NCI-H82 (cell line): ENCODE data around the gene CDC42EP1.
A peak's percentile ranks its signal among the peaks of the same experiment; 100 is the strongest.
"Not testable (repeated sequence)": the region's sequence is repeated elsewhere in the genome, so short reads cannot be mapped to it uniquely, and the experiment has no call there.

Experiments used
- DNase-seq: peaks from one replicate; lab custom pipeline; 2025; lab: John Stamatoyannopoulos, UW

CDC42EP1 gene

GRCh38 chr22:37534445-37534844 lies 25.8 kb upstream of the CDC42EP1 start:
- peak; percentile 22 for DNase-seq

- no peak for DNase-seq
Observed at GRCh38 chr22:37535159-37535558, 25.1 kb upstream of the CDC42EP1 start.

DNA sequence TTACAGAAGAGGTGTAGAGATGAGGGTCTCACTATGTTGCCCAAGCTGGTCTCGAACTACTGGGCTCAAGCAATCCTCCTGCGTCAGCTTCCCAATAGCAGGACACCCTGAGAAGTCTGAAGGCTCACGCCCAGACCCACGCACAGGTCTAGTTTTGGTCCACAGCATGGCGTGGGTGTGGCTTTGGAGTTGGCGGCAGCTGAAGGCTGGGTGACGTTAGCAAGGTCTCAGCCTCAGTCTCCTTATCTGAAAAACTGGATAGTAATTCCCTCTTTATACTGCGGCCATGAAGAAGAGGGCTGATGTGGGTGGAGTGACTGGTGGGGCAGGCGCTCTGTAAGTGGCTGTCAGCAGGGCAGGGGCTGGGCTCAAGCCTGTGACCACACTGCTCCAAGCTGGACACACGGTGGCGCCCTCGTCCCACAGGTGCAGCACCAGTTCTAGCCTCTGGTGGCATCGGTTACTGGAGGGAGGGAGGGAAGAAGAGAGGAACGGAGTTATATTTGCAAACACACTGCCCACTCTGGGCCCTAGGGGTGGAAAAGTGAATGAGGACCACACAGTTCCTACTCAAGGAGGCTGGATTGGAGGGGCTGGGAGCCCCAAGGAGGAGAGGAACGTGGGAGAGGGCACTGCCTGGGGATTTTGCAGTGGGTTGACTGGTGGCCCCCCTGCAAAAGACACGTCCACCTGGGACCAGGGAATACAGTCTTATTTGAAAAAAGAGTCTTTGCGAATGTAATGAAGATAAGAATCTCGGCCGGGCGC lies 21.5 kb upstream of the CDC42EP1 start:
- peak; percentile 89 for DNase-seq

DNA sequence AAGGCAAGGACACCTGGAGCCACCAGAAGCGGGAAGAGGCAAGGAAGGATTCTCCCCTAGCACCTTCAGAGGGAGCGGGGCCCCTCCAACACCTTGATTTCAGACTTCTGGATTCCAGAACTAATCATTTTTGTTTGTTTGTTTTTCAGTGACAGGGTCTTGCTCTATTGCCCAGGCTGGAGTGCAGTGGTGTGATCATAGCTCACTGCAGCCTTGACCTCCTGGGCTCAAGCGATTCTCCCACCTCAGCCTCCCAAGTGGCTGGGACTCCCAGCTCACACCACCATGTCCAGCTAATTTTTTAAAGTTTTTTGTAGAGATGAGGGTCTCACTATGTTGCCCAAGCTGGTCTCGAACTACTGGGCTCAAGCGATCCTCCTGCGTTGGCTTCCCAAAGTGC lies 20.5 kb upstream of the CDC42EP1 start:
- DNase-seq = not testable (repeated sequence)

- DNase-seq = not testable (repeated sequence)
Observed at GRCh38 chr22:37542416-37542815, 17.9 kb upstream of the CDC42EP1 start.

DNA sequence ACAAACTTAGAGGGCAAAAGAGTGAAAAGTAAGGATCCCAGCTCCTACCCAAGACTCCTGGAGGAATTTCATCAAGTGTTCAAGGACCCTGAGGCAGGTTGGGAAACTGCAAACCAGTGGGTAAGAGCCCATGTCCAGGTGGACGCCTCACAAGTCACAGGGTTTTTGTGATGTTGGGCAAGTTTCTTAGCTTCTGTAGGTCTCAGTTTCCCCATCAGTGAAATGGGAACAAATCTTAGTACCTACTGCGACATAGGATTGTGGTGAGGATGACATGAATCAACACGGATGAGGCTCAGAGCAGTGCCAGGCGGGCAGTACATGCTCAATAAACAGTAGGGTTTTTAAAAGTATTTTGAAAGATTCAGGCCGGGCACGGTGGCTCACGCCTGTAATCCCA lies 17.3 kb upstream of the CDC42EP1 start:
- DNase-seq = no peak

DNA sequence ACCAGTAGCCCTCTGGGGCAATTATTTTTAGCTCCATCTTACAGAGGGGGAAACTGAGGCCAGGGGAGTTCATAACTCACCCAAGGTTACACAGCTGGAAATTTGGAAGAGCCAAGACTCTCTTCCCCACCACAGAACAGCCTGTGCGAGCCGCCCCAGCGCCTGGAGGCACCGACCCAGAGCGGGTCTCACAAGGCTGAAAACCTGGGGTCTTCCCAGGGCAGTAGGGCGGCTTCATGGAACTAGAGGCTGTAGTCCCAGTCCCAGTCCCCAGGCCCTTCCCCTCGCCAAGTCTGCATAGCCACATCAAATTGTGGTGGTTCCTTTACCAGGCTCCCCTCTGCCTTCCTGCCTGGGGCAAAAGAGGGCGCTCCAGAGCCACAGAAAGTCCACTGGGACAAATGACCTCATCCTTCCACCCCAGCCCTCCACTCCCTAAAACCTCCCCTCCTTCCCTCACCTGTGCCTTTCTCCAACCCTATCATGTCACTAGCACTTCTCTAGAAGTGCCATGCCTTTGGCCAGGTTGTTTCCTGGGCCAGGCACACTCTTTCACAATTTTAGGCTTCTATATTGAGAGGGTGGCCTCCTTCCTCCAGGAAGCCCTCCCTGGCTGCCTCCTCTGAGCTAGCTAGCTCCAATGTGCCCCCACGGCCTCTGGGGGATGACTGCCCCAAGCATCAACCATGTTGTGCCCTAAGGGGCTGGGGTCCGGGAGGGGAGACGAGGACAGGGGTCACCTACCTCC lies 15.2 kb upstream of the CDC42EP1 start:
- DNase-seq = peak; percentile 30

GRCh38 chr22:37545703-37546436 lies 14.4 kb upstream of the CDC42EP1 start:
- DNase-seq = no peak

DNA sequence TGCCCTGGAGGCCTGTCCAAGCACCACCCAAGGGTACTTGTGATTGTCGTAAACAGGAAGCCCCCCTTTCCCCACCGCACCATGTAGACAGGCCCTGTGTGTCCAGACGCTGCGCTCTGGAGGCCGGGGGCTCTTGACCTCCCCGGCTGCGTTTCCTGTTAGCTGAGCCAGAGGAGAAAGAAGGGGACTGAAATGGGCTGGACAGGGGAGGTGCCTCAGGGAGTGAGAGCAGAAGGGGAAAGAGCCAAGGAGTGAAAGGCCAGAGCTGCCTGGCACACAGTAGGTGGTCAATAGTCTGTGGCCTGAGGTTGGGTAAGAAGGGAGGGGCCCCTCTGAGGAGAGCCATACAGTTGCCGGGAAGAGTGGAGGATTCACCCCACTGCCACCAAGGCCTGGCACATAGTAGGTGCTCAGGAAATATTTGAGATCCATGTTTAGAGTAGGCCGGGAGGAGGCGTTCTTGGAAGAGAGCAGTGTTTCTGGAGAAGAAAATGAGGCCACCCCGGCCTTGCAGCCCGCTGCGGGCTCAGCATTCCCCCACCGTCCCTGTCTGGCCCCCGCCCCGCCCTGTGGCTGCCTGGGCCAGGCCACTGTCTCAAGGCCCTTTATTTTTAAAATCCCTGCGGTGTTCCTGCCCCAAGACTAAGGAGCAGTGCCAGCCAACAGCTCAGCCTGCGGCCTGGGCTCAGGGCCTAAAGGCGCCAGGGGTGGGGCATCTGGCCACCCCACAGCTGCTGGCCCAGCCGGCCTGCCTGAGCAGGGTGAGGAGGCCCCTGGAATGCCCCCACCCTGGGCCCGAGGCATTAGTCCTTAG lies 13.6 kb upstream of the CDC42EP1 start:
- no peak for DNase-seq

GRCh38 chr22:37547251-37547741 lies 13.0 kb upstream of the CDC42EP1 start:
- DNase-seq = no peak

GRCh38 chr22:37549704-37550059 lies 10.6 kb upstream of the CDC42EP1 start:
- no peak for DNase-seq

DNA sequence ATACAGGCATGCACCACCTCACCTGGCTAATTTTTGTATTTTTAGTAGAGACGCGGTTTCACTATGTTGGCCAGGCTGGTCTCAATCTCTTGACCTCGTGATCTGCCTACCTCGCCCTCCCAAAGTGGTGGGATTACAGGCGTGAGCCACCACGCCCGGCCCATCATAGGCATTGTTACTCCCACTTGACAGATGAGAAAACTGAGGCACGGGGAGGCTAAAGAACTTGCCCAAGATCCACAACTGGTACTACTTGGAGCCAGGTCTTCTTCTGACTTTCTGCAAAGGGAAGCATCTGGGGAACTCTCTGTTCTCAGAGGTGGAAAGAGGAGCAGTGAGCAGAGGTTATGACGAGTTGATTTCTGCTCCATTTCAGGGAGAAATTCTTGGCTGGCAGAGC lies 9.4 kb upstream of the CDC42EP1 start:
- not testable (repeated sequence) for DNase-seq

DNA sequence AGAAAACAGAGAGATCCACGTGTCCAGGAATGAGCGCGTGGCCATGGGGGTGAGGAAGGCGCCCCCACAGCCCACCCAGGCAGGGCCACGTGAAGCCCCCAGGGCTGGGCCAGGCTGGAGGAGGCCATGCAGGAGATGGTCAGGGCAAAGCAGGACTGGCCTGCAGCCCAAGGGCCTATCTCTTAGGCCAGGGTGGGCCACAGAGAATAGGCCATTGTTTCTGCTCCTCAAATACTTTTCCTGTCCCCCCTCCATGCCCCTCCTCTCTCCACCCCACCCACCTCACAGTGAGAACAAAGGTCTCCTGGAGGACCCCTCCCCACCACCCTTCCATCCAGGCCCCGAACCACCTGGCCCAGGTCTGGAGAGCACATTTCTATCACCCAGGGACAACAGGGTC lies 8.3 kb upstream of the CDC42EP1 start:
- no peak for DNase-seq

- DNase-seq = peak; percentile 70
Observed at GRCh38 chr22:37552524-37553163, 7.6 kb upstream of the CDC42EP1 start.

DNA sequence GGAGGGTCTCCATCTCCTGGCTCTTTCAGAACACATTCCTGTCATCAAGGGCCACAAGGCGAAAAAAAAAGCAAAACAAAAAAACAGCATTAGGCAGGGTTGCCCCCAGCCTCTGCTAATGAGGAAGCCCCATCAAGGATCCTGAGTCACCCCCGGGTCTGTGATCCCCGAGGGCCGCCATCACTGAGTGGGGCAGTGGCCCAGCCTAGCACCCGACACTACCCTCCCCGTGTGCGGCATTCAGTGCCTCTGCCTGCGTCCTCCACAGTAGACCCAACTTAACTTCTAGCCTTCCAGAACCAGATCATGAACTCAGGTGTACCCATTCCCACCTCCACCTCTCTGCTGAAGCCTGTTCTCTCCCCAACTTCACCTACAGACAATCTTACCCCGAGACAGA lies 6.6 kb upstream of the CDC42EP1 start:
- no peak for DNase-seq

GRCh38 chr22:37555029-37555428 lies 5.3 kb upstream of the CDC42EP1 start:
- DNase-seq = no peak

DNA sequence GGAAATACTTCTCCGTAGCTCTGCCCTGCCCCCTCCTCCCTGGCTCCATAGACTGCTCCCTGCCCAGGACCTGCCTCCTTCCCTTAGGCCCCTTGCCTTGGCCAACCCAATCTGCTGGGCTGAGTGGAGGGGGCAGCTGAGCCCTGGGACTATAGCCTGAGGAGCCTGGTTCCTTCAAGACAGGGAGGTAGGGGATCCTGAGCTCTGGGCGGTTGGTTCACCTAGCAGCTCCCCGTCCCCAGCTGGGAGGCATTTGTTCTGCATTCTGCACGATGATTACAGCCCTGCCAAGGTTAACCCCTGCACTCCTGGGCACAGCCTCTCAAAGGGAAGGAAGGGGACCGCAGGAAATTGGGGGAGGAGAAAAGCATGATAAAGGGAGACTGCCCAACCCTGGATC lies 3.6 kb upstream of the CDC42EP1 start:
- no peak for DNase-seq

DNA sequence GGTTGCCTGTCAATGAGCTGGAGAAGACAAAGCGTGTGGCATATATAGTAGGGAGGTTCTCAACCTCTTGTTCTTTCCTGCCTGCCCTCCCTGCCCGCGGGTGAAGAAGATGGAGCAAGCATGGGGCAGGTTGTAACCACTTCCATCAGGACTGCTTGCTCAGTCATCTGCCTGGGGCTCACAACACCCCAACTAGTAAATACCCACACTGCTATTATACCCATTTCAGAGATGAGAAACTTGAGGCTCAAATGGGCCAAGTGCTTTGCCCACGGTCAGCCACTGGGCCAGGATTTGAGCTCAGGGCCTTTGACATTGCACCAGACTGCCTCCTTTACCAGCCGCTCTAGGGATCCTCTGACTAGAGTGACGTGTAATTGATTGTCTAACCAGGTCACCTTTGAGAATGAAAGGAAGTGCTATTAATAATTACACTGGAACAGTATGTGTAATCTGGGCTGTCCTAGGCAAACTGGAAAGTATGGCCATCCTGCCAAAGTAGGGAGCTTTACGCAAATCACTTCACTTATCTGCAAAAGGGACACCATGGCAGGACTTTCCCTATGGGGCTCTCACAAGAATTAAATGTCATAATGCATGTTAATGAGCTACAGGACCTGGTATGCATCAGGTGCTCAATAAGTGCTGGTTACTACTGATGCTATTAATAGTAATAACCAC lies 2.8 kb upstream of the CDC42EP1 start:
- DNase-seq = no peak

GRCh38 chr22:37558815-37559214 lies 1.5 kb upstream of the CDC42EP1 start:
- no peak for DNase-seq

DNA sequence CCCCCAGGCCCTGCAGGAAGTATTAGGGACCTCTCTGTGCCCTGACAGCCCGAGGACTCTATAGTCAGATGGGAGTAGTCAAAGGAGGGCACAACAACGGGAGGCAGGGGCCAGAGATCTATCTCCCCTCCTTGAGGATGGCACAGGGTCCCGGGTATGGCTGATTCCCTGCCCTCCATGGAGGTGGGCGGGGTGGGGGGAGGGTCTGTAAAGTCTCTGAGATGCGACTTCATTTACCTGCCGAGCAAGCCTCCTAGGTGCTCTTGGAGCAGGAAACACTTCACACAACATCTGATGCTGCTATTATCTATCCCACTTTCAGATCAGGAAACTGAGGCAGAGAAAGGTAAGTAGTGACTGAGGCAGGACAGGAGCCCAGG lies 769 bp upstream of the CDC42EP1 start:
- no peak for DNase-seq
